B cell (primary cell): ENCODE measurements around the gene PCK1. TPM values are rescaled to one million over a fixed set of nuclear protein-coding genes. Genes with fewer than 3 reads are reported as not detected.

Experiments
- ATAC-seq: fragments of 200-7000 bp; cut with Tn5 transposase; one replicate; pipeline ENCODE4 v1.10.0; 2021; ENCODE audit warnings: low read depth, mild to moderate bottlenecking, moderate number of reproducible peaks, moderate library complexity
- CTCF ChIA-PET: fragments of 350-600 bp; sonication (Branson Sonifier 250); formaldehyde crosslinking; loops from one replicate; lab custom pipeline; 2021; ENCODE audit warnings: antibody characterized with exemption, inconsistent platforms; lab: Charles Lee
- POLR2A ChIA-PET: fragments of 350-600 bp; sonication (Branson Sonifier 250); formaldehyde crosslinking; loops from one replicate; lab custom pipeline; 2021; ENCODE audit warnings: antibody characterized with exemption; lab: Charles Lee
- DNase-seq: peaks from one replicate; pipeline ENCODE4 v3.0.0; 2013
- H2AFZ ChIP-seq: 2 replicates; pipeline ENCODE4 v1.6.1; 2012; ENCODE audit warnings: mild to moderate bottlenecking, low read depth, low read length; ENCODE audit not compliant: insufficient read depth, poor library complexity, severe bottlenecking
- H3K27ac ChIP-seq, 2 donors: 1 replicate in 1 of 2; 2 replicates in 1 of 2; pipeline ENCODE4 v1.5.1; 2012 to 2013; ENCODE audit warnings: low read length in 2 of 2, mild to moderate bottlenecking in 2 of 2, moderate library complexity in 1 of 2
- H3K27me3 ChIP-seq, 4 experiments: fragments of 200-600 bp in 1 of 4; sonication (generic) in 1 of 4; replicated peaks in 1 of 4; 1 replicate in 2 of 4; 2 replicates in 2 of 4; pipeline versions ENCODE4 v1.6.1 to v1.7.0; 2013 to 2016; ENCODE audit warnings: low read length in 3 of 4, mild to moderate bottlenecking in 2 of 4, mixed read lengths in 1 of 4, moderate library complexity in 1 of 4; ENCODE audit not compliant: insufficient read depth in 4 of 4, control insufficient read depth in 3 of 4; ENCODE audit errors: control extremely low read depth in 1 of 4
- H3K36me3 ChIP-seq, 2 experiments: replicated peaks in 1 of 2; 1 replicate in 1 of 2; 2 replicates in 1 of 2; pipeline versions ENCODE4 v1.6.1 to v1.7.1; 2013; ENCODE audit warnings: low read length in 1 of 2; ENCODE audit not compliant: insufficient read depth in 2 of 2, control insufficient read depth in 1 of 2; ENCODE audit errors: control extremely low read depth in 1 of 2, extremely low read depth in 1 of 2
- H3K4me1 ChIP-seq, 2 donors: fragments of 200-600 bp in 1 of 2; sonication (generic) in 1 of 2; 1 replicate in 1 of 2; 2 replicates in 1 of 2; pipeline versions ENCODE4 v1.5.1 to v1.6.1; 2013 to 2017; ENCODE audit warnings: low read length in 2 of 2; ENCODE audit not compliant: control insufficient read depth in 2 of 2, insufficient read depth in 2 of 2
- H3K4me2 ChIP-seq: replicated peaks from 2 replicates; pipeline ENCODE3; 2012; ENCODE audit warnings: mild to moderate bottlenecking, low read depth, low read length; ENCODE audit not compliant: poor library complexity, severe bottlenecking
- H3K4me3 ChIP-seq, 5 experiments: fragments of 200-600 bp in 1 of 5; sonication (generic) in 1 of 5; 1 replicate in 3 of 5; 2 replicates in 2 of 5; pipeline versions ENCODE4 v1.5.1 to v1.7.0; 2011 to 2016; ENCODE audit warnings: low read length in 4 of 5, mild to moderate bottlenecking in 4 of 5, low read depth in 2 of 5, control low read depth in 1 of 5, moderate library complexity in 1 of 5; ENCODE audit not compliant: insufficient read depth in 1 of 5; ENCODE audit errors: control extremely low read depth in 1 of 5, extremely low read depth in 1 of 5
- H3K79me2 ChIP-seq: fragments of 200-600 bp; sonication (generic); one replicate; pipeline ENCODE4 v1.6.0; 2016; ENCODE audit warnings: low read length; ENCODE audit not compliant: control insufficient read depth, insufficient read depth
- H3K9ac ChIP-seq: fragments of 200-600 bp; sonication (generic); 2 replicates; pipeline ENCODE4 v1.6.1; 2017; ENCODE audit warnings: mild to moderate bottlenecking, low read length, moderate library complexity
- H3K9me3 ChIP-seq, 3 donors: one replicate each; pipeline versions ENCODE4 v1.6.1 to v1.7.1; 2013; ENCODE audit warnings: low read length in 2 of 3; ENCODE audit not compliant: control insufficient read depth in 2 of 3, insufficient read depth in 1 of 3; ENCODE audit errors: control extremely low read depth in 1 of 3
- H4K20me1 ChIP-seq: 2 replicates; pipeline ENCODE4 v1.6.0; 2012; ENCODE audit warnings: mild to moderate bottlenecking, low read length; ENCODE audit not compliant: insufficient read depth, control insufficient read depth, poor library complexity, severe bottlenecking
- H3K27ac Mint-ChIP-seq: one replicate; pipeline ENCODE4 v1.8.0; 2021; ENCODE audit warnings: mixed read lengths
- H3K27me3 Mint-ChIP-seq: one replicate; pipeline ENCODE4 v1.8.0; 2021; ENCODE audit warnings: mixed read lengths
- H3K4me1 Mint-ChIP-seq: one replicate; pipeline ENCODE4 v1.8.0; 2021; ENCODE audit warnings: mixed read lengths
- H3K4me3 Mint-ChIP-seq: one replicate; pipeline ENCODE4 v1.8.0; 2021; ENCODE audit warnings: mixed read lengths
- H3K9me3 Mint-ChIP-seq: one replicate; pipeline ENCODE4 v1.8.0; 2022; ENCODE audit warnings: mixed read lengths; ENCODE audit not compliant: insufficient read depth
- CTCF ChIP-seq: fragments of 200-600 bp; IDR thresholded peaks from one replicate; pipeline ENCODE4 v1.8.0; 2022; ENCODE audit warnings: antibody characterized with exemption, mild to moderate bottlenecking
- EZH2 ChIP-seq: IDR thresholded peaks from 2 replicates; pipeline ENCODE4 v1.6.1; 2012; ENCODE audit warnings: borderline replicate concordance, low read depth, mild to moderate bottlenecking, moderate library complexity, low read length; ENCODE audit not compliant: insufficient read depth, poor library complexity, severe bottlenecking
- WGBS: methylation state at CpG from one replicate; pipeline ENCODE4 v1.1.5; 2013; ENCODE audit warnings: missing lambda C conversion rate; ENCODE audit not compliant: insufficient coverage; 5-methylcytosine and 5-hydroxymethylcytosine counted together
- intact Hi-C: fragments of 100-400 bp; cut with micrococcal nuclease; formaldehyde crosslinking; loops from one replicate; pipeline ENCODE4 v1.10.0; 2022
- polyA plus RNA-seq: library from polyadenylated mRNA; depleted of rRNA; stranded (reverse); fragments of >200 nt; gene quantifications from 2 replicates; pipeline ENCODE4 v1.2.3, GENCODE V29; 2012
- total RNA-seq, 2 donors: library from RNA; stranded (reverse); fragments of 120-200 nt in 1 of 2; gene quantifications; 1 replicate in 1 of 2; 2 replicates in 1 of 2; pipeline versions ENCODE4 v1.2.3 to v1.2.4, GENCODE V29; 2013 to 2022

Gene PCK1
- total and polyA plus RNA-seq, 2 donors (not counting 1 experiment from before 2014, with no cell fraction given), result not detected

GRCh38 chr20:57570145-57570850 lies 9.4 kb downstream of the PCK1 start:
- Histone ChIP-seq H3K4me1 (no peaks in the 10 kb centered on the region), H3K27me3 (peaks cover 0 to 15% (median 3%) of the 10 kb centered on the region in 4 experiments), H4K20me1 (no peaks in the 10 kb centered on the region), H3K79me2 (no peaks in the 10 kb centered on the region), H3K36me3 (no peaks in the 10 kb centered on the region), H3K9ac (no peak overlapping the region), H3K4me2 (no peak overlapping the region), H3K4me3 (no peak overlapping the region), H2AFZ (no peak overlapping the region), H3K9me3 (no peaks in the 10 kb centered on the region), H3K27ac (no peak overlapping the region)
- Mint-ChIP-seq H3K27me3 (peaks cover 49% of the 10 kb centered on the region), H3K27ac (no peak overlapping the region), H3K4me1 (no peaks in the 10 kb centered on the region), H3K9me3 (no peaks in the 10 kb centered on the region), H3K4me3 (no peak overlapping the region)
- intact Hi-C loops, result no loop called here
- ChIA-PET POLR2A (no interaction called here), CTCF (no interaction called here)
- 82% methylated on average over 15 of the region's 20 CpGs for WGBS
- ATAC-seq (no peak), DNase-seq (no peak)
- TF ChIP-seq EZH2 (no peak), CTCF (no peak)

GRCh38 chr20:57570920-57571319 lies 10.0 kb downstream of the PCK1 start:
- TF ChIP-seq EZH2 (no peak), CTCF (no peak)
- Histone ChIP-seq H3K4me2 (no peak overlapping the region), H3K4me3 (no peak overlapping the region), H3K27ac (no peak overlapping the region), H3K36me3 (no peaks in the 10 kb centered on the region), H3K27me3 (peaks cover 0 to 19% (median 3%) of the 10 kb centered on the region in 4 experiments), H3K9ac (no peak overlapping the region), H4K20me1 (no peaks in the 10 kb centered on the region), H3K79me2 (no peaks in the 10 kb centered on the region), H3K4me1 (no peaks in the 10 kb centered on the region), H3K9me3 (no peaks in the 10 kb centered on the region), H2AFZ (no peak overlapping the region)
- Mint-ChIP-seq H3K27me3 (peaks cover 49% of the 10 kb centered on the region), H3K9me3 (no peaks in the 10 kb centered on the region), H3K27ac (no peak overlapping the region), H3K4me1 (no peaks in the 10 kb centered on the region), H3K4me3 (no peak overlapping the region)
- ChIA-PET CTCF (no interaction called here), POLR2A (no interaction called here)
- DNase-seq, result no peak
- intact Hi-C loops, result no loop called here
- no peak for ATAC-seq
- 97% methylated on average over 4 of the region's 8 CpGs for WGBS
